NOMO-1 treated with dmso at 0.1 percent for 144 hours (cell line): ENCODE data around the gene TPM2.

ENCODE experiments used
- DNase-seq: peaks from one replicate; lab custom pipeline; 2025; ENCODE audit not compliant: unreplicated experiment; lab: John Stamatoyannopoulos, UW

TPM2 gene

DNA sequence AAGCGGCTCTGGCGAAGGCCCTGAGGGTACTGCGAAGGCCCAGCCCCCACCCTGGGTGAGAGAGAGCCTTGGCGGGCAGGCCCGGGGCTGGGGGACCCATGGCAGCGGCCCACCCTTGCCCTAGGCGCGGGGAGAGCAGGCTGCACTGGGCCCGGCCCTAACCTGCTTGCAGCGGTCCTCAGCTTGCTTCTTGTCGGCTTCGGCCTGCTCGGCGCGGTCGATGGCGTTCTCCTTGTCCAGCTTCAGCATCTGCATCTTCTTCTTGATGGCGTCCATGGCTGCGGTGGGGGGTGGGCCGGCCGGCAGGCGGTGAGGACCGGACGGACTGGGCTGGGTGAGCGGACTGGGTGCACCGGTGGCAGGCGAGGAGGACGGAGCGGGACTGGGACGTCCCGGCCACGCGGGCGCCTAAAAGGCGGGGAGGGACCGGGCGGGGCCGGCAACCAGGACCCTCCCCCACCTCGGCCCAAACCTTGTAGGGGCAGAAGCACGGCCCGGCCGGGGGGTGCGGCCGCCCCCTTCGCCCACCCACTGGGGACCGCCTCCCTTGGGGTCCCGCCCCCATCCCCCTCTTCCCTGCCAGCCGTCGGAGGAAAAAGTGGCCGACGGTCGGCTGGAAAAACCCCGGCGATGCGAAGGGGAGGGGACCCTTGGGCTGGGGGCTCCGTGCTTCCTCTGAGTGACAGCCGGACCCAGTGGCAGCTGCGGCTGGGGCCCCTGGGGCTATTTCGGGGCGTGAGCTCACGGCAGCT, at the start of gene TPM2:
TSS of gene TPM2 (minus strand) at position 384 of the 752 bp plus-strand sequence. CDS start at position 276, 108 bp downstream.
- no peak for DNase-seq

DNA sequence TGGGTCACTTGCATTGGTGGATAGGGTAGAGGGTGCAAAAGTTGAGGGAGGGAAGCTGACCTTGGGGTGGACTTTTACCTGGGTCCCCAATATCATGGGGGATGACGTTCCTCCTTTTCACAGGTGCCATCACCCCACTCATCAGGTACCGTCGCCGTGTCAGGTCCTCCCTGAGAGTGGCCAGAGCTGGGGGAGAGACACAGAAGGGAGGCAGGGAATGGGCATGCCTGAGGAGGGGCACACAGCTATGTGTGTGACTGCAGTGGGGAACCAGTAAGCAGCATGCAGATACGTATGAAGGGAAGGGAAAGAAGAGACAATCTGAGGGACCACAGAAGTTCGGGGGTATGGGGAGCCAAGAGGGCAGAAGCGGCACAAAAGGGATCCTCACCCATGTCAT, 49.2 kb upstream of the TPM2 start:
- no peak for DNase-seq

DNA sequence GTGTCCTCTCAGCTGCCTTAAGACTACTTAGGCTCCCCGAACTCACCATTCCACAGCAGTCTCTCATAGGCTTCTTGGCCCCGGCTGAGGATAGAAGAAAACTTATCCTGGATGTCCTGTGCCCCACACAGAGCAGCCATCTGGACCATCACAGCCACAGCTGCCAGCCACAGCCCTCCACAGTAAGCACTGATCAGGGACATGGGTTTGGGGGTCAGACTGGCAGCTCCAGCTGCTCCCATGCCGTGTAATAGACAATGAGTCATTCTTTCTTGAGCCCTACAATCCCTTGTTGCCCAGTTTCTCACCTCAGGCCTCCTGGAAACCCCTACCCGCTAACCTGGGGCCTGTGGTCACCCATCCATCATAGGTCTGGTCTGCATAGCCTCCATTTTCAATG, 48.5 kb upstream of the TPM2 start:
- DNase-seq: no peak

DNA sequence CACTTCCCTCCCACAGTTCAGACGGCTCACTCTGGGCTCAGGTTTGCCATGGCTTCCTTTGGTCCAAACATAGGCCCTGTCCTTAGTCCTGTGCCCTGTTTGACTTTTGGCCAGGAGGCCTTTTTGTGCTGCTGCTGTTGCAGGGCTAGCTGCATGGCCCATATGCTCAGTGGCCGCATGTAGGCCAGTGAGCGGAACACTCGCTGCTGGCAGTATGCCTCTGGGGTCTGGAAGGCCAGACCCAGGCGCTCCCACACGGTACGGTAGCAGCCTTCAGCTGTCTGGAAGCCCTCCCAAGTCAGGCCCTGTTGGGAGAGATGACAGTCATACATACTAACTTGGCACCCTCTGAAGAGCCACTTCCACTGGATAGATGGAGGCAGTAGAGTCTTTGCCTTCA, 47.4 kb upstream of the TPM2 start:
- DNase-seq: no peak

DNA sequence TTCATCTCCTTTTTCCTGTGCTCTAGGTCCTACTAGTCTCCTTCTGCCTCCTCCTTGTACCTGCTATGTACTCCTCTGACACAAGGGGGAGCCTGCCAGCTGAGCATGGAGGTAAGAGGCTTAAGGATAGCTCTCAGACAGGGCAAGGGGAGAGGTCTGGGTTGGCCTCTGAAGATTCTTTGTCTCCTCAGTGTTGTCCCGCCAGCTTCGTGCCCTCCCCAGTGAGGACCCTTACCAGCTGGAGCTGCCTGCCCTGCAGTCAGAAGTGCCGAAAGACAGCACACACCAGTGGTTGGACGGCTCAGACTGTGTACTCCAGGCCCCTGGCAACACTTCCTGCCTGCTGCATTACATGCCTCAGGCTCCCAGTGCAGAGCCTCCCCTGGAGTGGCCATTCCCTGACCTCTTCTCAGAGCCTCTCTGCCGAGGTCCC, 46.5 kb upstream of the TPM2 start:
- peak; percentile 53 for DNase-seq

- DNase-seq: no peak
Observed at GRCh38 chr9:35734096-35734495, 44.4 kb upstream of the TPM2 start.

GRCh38 chr9:35732800-35733541, 43.2 kb upstream of the TPM2 start:
- peak; percentile 24 for DNase-seq

GRCh38 chr9:35732185-35732799, 42.6 kb upstream of the TPM2 start, which contains the start of the genes CREB3 and TLN1:
CREB3 (plus strand) TSS chr9:35732666; CDS start chr9:35732773, 107 bp downstream.
TLN1 (minus strand) TSS chr9:35732195; CDS start chr9:35725694, 6,501 bp downstream.
- DNase-seq: peak; percentile 100

GRCh38 chr9:35731415-35732184, 41.9 kb upstream of the TPM2 start:
- no peak for DNase-seq

GRCh38 chr9:35730486-35730854, 40.7 kb upstream of the TPM2 start:
- no peak for DNase-seq

- peak; percentile 54 for DNase-seq
Observed at GRCh38 chr9:35729700-35730485, 40.2 kb upstream of the TPM2 start.

- DNase-seq: no peak
Observed at GRCh38 chr9:35729101-35729500, 39.4 kb upstream of the TPM2 start.

- DNase-seq: peak; percentile 60
Observed at GRCh38 chr9:35728041-35728971, 38.6 kb upstream of the TPM2 start.

DNA sequence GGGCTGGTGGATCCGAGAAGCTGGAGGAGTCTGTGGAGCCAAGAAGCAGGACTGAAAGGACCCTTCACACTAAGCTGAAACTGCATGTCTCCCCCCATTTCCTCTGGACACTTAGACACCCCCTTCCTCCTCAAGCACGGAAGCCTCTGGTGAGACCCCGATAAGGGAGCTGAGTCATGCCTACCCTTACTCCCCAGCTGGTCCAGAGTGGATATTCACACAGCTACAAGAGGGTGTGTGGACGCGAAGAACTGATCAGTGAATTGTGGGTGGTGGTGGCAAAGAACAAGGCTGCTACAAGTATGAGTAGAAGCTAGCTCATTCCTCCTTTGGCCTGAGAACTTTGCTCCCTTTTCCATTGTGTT, 37.9 kb upstream of the TPM2 start:
- no peak for DNase-seq

DNA sequence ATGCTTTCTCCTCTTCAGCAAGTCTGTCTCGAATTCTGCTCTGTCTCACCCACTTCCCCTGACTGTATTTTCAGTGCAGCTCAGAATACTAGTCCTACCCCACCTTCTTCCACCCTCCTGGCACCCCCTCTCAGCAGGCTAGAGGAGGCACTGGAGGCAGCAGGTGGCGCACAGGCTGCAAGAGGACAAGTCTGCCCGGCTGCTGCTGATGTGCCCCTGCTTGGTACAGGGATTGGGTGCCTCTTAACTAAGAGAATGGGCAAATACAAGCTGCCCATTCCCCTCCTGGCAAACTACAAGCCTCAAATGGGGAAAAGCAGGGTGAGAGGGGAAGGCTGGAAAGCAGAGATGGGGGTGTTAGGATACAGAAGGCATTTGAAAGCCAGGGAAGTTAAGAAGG, 37.2 kb upstream of the TPM2 start:
- DNase-seq: peak; percentile 54

- DNase-seq: no peak
Observed at GRCh38 chr9:35725362-35725761, 35.6 kb upstream of the TPM2 start.

DNA sequence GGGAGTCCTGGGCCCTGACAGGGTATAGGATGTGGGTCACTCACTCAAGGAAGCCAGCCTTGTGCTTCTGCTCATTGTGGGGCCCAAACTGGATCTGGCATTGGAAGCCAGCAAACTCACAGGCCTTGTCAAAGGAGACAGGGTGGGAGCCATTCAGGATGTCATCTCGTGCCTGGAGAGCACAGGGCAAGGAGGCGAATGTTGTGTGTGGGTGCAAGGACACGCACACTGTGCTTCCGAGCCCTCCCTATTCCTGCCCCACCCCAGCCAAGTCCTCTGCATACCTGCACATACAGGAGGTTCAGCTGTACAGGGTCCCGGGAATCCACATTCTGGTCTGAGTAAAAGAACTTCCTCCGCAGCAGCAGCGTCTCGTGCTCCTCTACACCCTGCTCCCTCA, 34.2 kb upstream of the TPM2 start:
- no peak for DNase-seq

- DNase-seq: no peak
Observed at GRCh38 chr9:35723426-35723825, 33.7 kb upstream of the TPM2 start.

GRCh38 chr9:35719546-35719945, 29.8 kb upstream of the TPM2 start:
- no peak for DNase-seq
